Mucosa of rectum (tissue), 2 donors: ENCODE measurements around the gene NGEF.
"Not testable (repeated sequence)": the region's sequence is repeated elsewhere in the genome, so short reads cannot be mapped to it uniquely, and the experiment has no call there.

Experiments
- H3K27ac ChIP-seq, 2 donors: one replicate each; pipeline ENCODE4 v1.7.0; 2013; ENCODE audit warnings: inconsistent platforms in 2 of 2, low read depth in 2 of 2, low read length in 2 of 2
- H3K27me3 ChIP-seq, 2 donors: one replicate each; pipeline ENCODE4 v1.7.0; 2013; ENCODE audit warnings: low read length in 2 of 2; ENCODE audit not compliant: control insufficient read depth in 2 of 2, insufficient read depth in 2 of 2
- H3K36me3 ChIP-seq, 2 donors: one replicate each; pipeline ENCODE4 v1.7.0; 2013; ENCODE audit warnings: low read length in 2 of 2; ENCODE audit not compliant: control insufficient read depth in 2 of 2, insufficient read depth in 2 of 2
- H3K4me1 ChIP-seq, 2 donors: one replicate each; pipeline ENCODE4 v1.7.0; 2013; ENCODE audit warnings: low read length in 2 of 2, mild to moderate bottlenecking in 1 of 2; ENCODE audit not compliant: control insufficient read depth in 2 of 2, insufficient read depth in 2 of 2
- H3K4me3 ChIP-seq, 2 donors: one replicate each; pipeline ENCODE4 v1.7.0; 2013; ENCODE audit warnings: low read length in 2 of 2
- H3K9ac ChIP-seq, 2 donors: one replicate each; pipeline ENCODE4 v1.7.0; 2013; ENCODE audit warnings: low read length in 2 of 2, low read depth in 1 of 2, mild to moderate bottlenecking in 1 of 2
- H3K9me3 ChIP-seq, 2 donors: one replicate each; pipeline ENCODE4 v1.7.0; 2013; ENCODE audit warnings: low read length in 2 of 2; ENCODE audit not compliant: control insufficient read depth in 2 of 2
- donor health status: healthy.
- donor health status: Normal muscosa, but diverticular disease.

NGEF gene

GRCh38 chr2:232866104-232866503, 147.0 kb downstream of the NGEF start:
- Histone ChIP-seq H3K27me3 (no peaks in the 10 kb centered on the region), H3K27ac (peak overlapping the region; percentile 11 to 13), H3K4me3 (no peak overlapping the region), H3K9me3 (no peaks in the 10 kb centered on the region), H3K9ac (no peak overlapping the region), H3K4me1 (peaks cover 6 to 7% of the 10 kb centered on the region in 2 donors), H3K36me3 (peaks cover 0 to 4% of the 10 kb centered on the region in 2 donors)

GRCh38 chr2:232865165-232865564, 147.9 kb downstream of the NGEF start:
- Histone ChIP-seq H3K4me1 (peaks cover 6 to 7% of the 10 kb centered on the region in 2 donors), H3K9ac (no peak overlapping the region), H3K27me3 (no peaks in the 10 kb centered on the region), H3K36me3 (peaks cover 0 to 4% of the 10 kb centered on the region in 2 donors), H3K4me3 (no peak overlapping the region), H3K27ac (no peak overlapping the region), H3K9me3 (no peaks in the 10 kb centered on the region)

- H3K4me3 ChIP-seq: no peak overlapping the region
- H3K27ac ChIP-seq: no peak overlapping the region
- H3K27me3 ChIP-seq: no peaks in the 10 kb centered on the region
- H3K36me3 ChIP-seq: peaks cover 5 to 7% of the 10 kb centered on the region in 2 donors
- no peaks in the 10 kb centered on the region for H3K9me3 ChIP-seq
- H3K9ac ChIP-seq: no peak overlapping the region
- peaks cover 6 to 7% of the 10 kb centered on the region in 2 donors for H3K4me1 ChIP-seq
Measured at GRCh38 chr2:232863996-232864395, 149.1 kb downstream of the NGEF start.

- H3K9ac ChIP-seq: no peak overlapping the region
- no peak overlapping the region for H3K4me3 ChIP-seq
- H3K27ac ChIP-seq: no peak overlapping the region
- H3K27me3 ChIP-seq: no peaks in the 10 kb centered on the region
- H3K36me3 ChIP-seq: peaks cover 26 to 27% of the 10 kb centered on the region in 2 donors
- peaks cover 7 to 8% of the 10 kb centered on the region in 2 donors for H3K4me1 ChIP-seq
- no peaks in the 10 kb centered on the region for H3K9me3 ChIP-seq
Measured at GRCh38 chr2:232861353-232861752, 151.7 kb downstream of the NGEF start.

GRCh38 chr2:232860593-232861241, 152.3 kb downstream of the NGEF start:
- H3K4me1 ChIP-seq: peaks cover 4 to 5% of the 10 kb centered on the region in 2 donors

GRCh38 chr2:232859385-232859916, 153.6 kb downstream of the NGEF start:
- no peak overlapping the region for H3K4me3 ChIP-seq
- peaks cover 0 to 5% of the 10 kb centered on the region in 2 donors for H3K4me1 ChIP-seq
- no peaks in the 10 kb centered on the region for H3K27me3 ChIP-seq
- no peak overlapping the region for H3K27ac ChIP-seq
- H3K9ac ChIP-seq: no peak overlapping the region
- H3K36me3 ChIP-seq: peaks cover 26 to 27% of the 10 kb centered on the region in 2 donors
- no peaks in the 10 kb centered on the region for H3K9me3 ChIP-seq

More at GRCh38 chr2:232860593-232861241, 152.3 kb downstream of the NGEF start:
- no peak overlapping the region for H3K4me3 ChIP-seq
- H3K27me3 ChIP-seq: no peaks in the 10 kb centered on the region
- H3K9ac ChIP-seq: no peak overlapping the region
- no peaks in the 10 kb centered on the region for H3K9me3 ChIP-seq
- no peak overlapping the region for H3K27ac ChIP-seq
- H3K36me3 ChIP-seq: peaks cover 26 to 27% of the 10 kb centered on the region in 2 donors

GRCh38 chr2:232857158-232857563, 155.9 kb downstream of the NGEF start:
- Histone ChIP-seq H3K27ac (no peak overlapping the region), H3K4me3 (no peak overlapping the region), H3K9ac (no peak overlapping the region), H3K9me3 (no peaks in the 10 kb centered on the region), H3K36me3 (peaks cover 26 to 27% of the 10 kb centered on the region in 2 donors), H3K27me3 (no peaks in the 10 kb centered on the region), H3K4me1 (peaks cover 5 to 7% of the 10 kb centered on the region in 2 donors)

- no peaks in the 10 kb centered on the region for H3K27me3 ChIP-seq
- peaks cover 5 to 7% of the 10 kb centered on the region in 2 donors for H3K4me1 ChIP-seq
- no peaks in the 10 kb centered on the region for H3K9me3 ChIP-seq
- peaks cover 41 to 48% of the 10 kb centered on the region in 2 donors for H3K36me3 ChIP-seq
- H3K9ac ChIP-seq: no peak overlapping the region
- no peak overlapping the region for H3K27ac ChIP-seq
- H3K4me3 ChIP-seq: no peak overlapping the region
Measured at GRCh38 chr2:232854082-232854481, 159.0 kb downstream of the NGEF start.

- no peak overlapping the region for H3K27ac ChIP-seq
- H3K9me3 ChIP-seq: no peaks in the 10 kb centered on the region
- no peak overlapping the region for H3K9ac ChIP-seq
- H3K27me3 ChIP-seq: no peaks in the 10 kb centered on the region
- peaks cover 5 to 7% of the 10 kb centered on the region in 2 donors for H3K4me1 ChIP-seq
- no peak overlapping the region for H3K4me3 ChIP-seq
- H3K36me3 ChIP-seq: peaks cover 41 to 50% of the 10 kb centered on the region in 2 donors
Measured at GRCh38 chr2:232852676-232853075, 160.4 kb downstream of the NGEF start.

- not testable (repeated sequence) for H3K9ac ChIP-seq, H3K4me1 ChIP-seq, H3K27ac ChIP-seq, H3K4me3 ChIP-seq, H3K27me3 ChIP-seq, H3K9me3 ChIP-seq
- H3K36me3 ChIP-seq: peaks cover 41 to 51% of the 10 kb centered on the region in 2 donors
Measured at GRCh38 chr2:232852081-232852480, 161.0 kb downstream of the NGEF start.
